SIG-M5 (cell line): ENCODE results near the gene ZNF420.
A peak's percentile ranks its signal among the peaks of the same experiment; 100 is the strongest.

Experiments used
- DNase-seq: peaks from one replicate; lab custom pipeline; 2025; lab: John Stamatoyannopoulos, UW

The ZNF420 gene

GRCh38 chr19:37148214-37148613 is 70.0 kb downstream of the ZNF420 start:
- DNase-seq = no peak

- no peak for DNase-seq
Observed at GRCh38 chr19:37160153-37160552, 81.9 kb downstream of the ZNF420 start.

DNA sequence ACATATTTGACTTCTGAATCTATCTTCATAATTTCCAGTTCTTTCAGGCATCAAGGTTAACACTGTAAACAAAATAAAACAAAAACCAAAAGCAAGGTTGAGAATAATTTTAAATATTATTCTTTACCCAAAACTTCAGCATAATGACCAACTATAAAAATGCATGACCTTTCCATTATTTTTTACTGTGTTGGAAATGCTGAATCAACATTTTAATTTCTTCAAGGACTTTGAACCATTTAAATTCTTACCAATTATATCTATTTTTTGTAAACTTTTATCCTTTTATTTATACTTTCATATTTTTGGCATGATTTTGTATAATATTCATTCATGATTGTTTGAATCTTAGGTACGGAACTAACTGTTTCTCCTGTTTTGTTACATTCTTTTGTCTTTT is 87.4 kb downstream of the ZNF420 start:
- DNase-seq = no peak

GRCh38 chr19:37172368-37173366 is 94.4 kb downstream of the ZNF420 start, which contains the start of gene ZNF585A:
ZNF585A (minus strand) TSS chr19:37172695; CDS start chr19:37169910, 2,785 bp downstream.
- DNase-seq = peak; percentile 62
